IMR-90 (cell line): ENCODE data around the gene PTGER2. TPM values are rescaled to one million over a fixed set of nuclear protein-coding genes. Genes with fewer than 3 reads are reported as not detected.
A peak's percentile ranks its signal among the peaks of the same experiment; 100 is the strongest.

Experiments
- ATAC-seq: fragments of 200-7000 bp; cut with Tn5 transposase; 2 replicates; pipeline ENCODE4 v1.9.1; 2020; ENCODE audit warnings: low read depth, mild to moderate bottlenecking, moderate library complexity
- BruUV-seq: library from RNA; stranded (reverse); fragments of 400-500 nt; replicated peaks from 2 replicates; lab custom pipeline; 2021; lab: Mats Ljungman, UMichigan
- CTCF ChIA-PET: fragments of 300-600 bp; formaldehyde crosslinking; extraction: SDS; loops from one replicate; lab custom pipeline; 2021; ENCODE audit warnings: antibody characterized with exemption; lab: Yijun Ruan, JAX
- POLR2A ChIA-PET: fragments of 300-600 bp; sonication (Branson Sonifier 250); formaldehyde crosslinking; loops from one replicate; lab custom pipeline; 2022; ENCODE audit warnings: antibody characterized with exemption; ENCODE audit not compliant: unreplicated experiment; lab: Charles Lee
- DNase-seq: peaks from one replicate; pipeline ENCODE4 v3.0.0; 2013
- H2AFZ ChIP-seq: replicated peaks from 2 replicates; pipeline ENCODE3; 2013; ENCODE audit warnings: low read length, mild to moderate bottlenecking; ENCODE audit not compliant: poor library complexity
- H2AK5ac ChIP-seq: 2 replicates; pipeline ENCODE4 v1.6.1; 2013; ENCODE audit warnings: low read depth, low read length, inconsistent platforms
- H2AK9ac ChIP-seq: replicated peaks from 2 replicates; pipeline ENCODE3; 2013; ENCODE audit warnings: mild to moderate bottlenecking, low read depth, low read length, moderate library complexity; ENCODE audit not compliant: poor library complexity
- H2BK120ac ChIP-seq: 2 replicates; pipeline ENCODE4 v1.6.1; 2013; ENCODE audit warnings: low read depth, low read length, inconsistent platforms
- H2BK15ac ChIP-seq: 3 replicates; pipeline ENCODE4 v1.6.1; 2013; ENCODE audit warnings: low read depth, low read length, inconsistent platforms
- H2BK20ac ChIP-seq: 2 replicates; pipeline ENCODE4 v1.6.1; 2013; ENCODE audit warnings: low read depth, mild to moderate bottlenecking, inconsistent platforms, low read length, moderate library complexity
- H2BK5ac ChIP-seq: 2 replicates; pipeline ENCODE4 v1.6.1; 2013; ENCODE audit warnings: mild to moderate bottlenecking, low read depth, low read length, inconsistent platforms; ENCODE audit not compliant: poor library complexity, severe bottlenecking
- H3K14ac ChIP-seq: replicated peaks from 2 replicates; pipeline ENCODE4 v1.6.1; 2013; ENCODE audit warnings: low read depth, low read length, inconsistent platforms
- H3K18ac ChIP-seq: 2 replicates; pipeline ENCODE4 v1.6.1; 2013; ENCODE audit warnings: low read depth, low read length, control low read depth
- H3K23ac ChIP-seq: 2 replicates; pipeline ENCODE4 v1.6.1; 2013; ENCODE audit warnings: low read depth, low read length, inconsistent platforms
- H3K27ac ChIP-seq: 2 replicates; pipeline ENCODE4 v1.5.1; 2013; ENCODE audit warnings: mild to moderate bottlenecking, control low read depth, low read length; ENCODE audit not compliant: insufficient read depth
- H3K27me3 ChIP-seq: 2 replicates; pipeline ENCODE4 v1.6.1; 2013; ENCODE audit warnings: low read length; ENCODE audit not compliant: control insufficient read depth, insufficient read depth
- H3K36me3 ChIP-seq: 2 replicates; pipeline ENCODE4 v1.6.1; 2013; ENCODE audit warnings: low read length, mixed read lengths; ENCODE audit not compliant: control insufficient read depth, insufficient read depth
- H3K4ac ChIP-seq: 2 replicates; pipeline ENCODE4 v1.6.1; 2013; ENCODE audit warnings: low read depth, low read length, inconsistent platforms
- H3K4me1 ChIP-seq: 2 replicates; pipeline ENCODE4 v1.6.1; 2013; ENCODE audit warnings: low read length, mixed read lengths; ENCODE audit not compliant: control insufficient read depth, insufficient read depth
- H3K4me2 ChIP-seq: 2 replicates; pipeline ENCODE4 v1.6.1; 2013; ENCODE audit warnings: low read depth, mild to moderate bottlenecking, control low read depth, low read length, moderate library complexity
- H3K4me3 ChIP-seq: 2 replicates; pipeline ENCODE4 v1.5.1; 2013; ENCODE audit warnings: low read depth, mild to moderate bottlenecking, control low read depth, low read length, moderate library complexity; ENCODE audit not compliant: insufficient read depth
- H3K56ac ChIP-seq: 2 replicates; pipeline ENCODE4 v1.6.1; 2013; ENCODE audit warnings: low read length, inconsistent platforms; ENCODE audit not compliant: insufficient read depth; ENCODE audit errors: extremely low read depth
- H3K79me1 ChIP-seq, 2 experiments: 2 replicates each; pipeline ENCODE4 v1.6.1; 2013; ENCODE audit warnings: low read length in 2 of 2, inconsistent platforms in 1 of 2, low read depth in 1 of 2
- H3K9ac ChIP-seq: 2 replicates; pipeline ENCODE4 v1.6.1; 2013; ENCODE audit warnings: low read depth, low read length, control low read depth
- H3K9me1 ChIP-seq: 2 replicates; pipeline ENCODE4 v1.6.1; 2013; ENCODE audit warnings: low read length, inconsistent platforms; ENCODE audit not compliant: insufficient read depth
- H3K9me3 ChIP-seq: 2 replicates; pipeline ENCODE4 v1.6.1; 2013; ENCODE audit warnings: low read length; ENCODE audit not compliant: control insufficient read depth, insufficient read depth
- H4K20me1 ChIP-seq: 2 replicates; pipeline ENCODE4 v1.6.1; 2013; ENCODE audit warnings: low read length, inconsistent platforms; ENCODE audit not compliant: insufficient read depth
- H4K5ac ChIP-seq: 2 replicates; pipeline ENCODE4 v1.6.1; 2013; ENCODE audit warnings: mild to moderate bottlenecking, low read depth, low read length, control low read depth
- H4K8ac ChIP-seq, 2 experiments: 2 replicates each; pipeline ENCODE4 v1.6.1; 2013; ENCODE audit warnings: low read depth in 2 of 2, low read length in 2 of 2, control low read depth in 1 of 2, inconsistent platforms in 1 of 2
- H4K91ac ChIP-seq: 2 replicates; pipeline ENCODE4 v1.6.1; 2013; ENCODE audit warnings: low read depth, low read length, inconsistent platforms; ENCODE audit not compliant: insufficient read depth
- CEBPB ChIP-seq: IDR thresholded peaks from 2 replicates; pipeline ENCODE4 v1.6.1; 2012; ENCODE audit warnings: low read depth, low read length, improper control_type of control experiment
- MAFK ChIP-seq: IDR thresholded peaks from 2 replicates; pipeline ENCODE4 v1.6.1; 2012; ENCODE audit warnings: low read depth, low read length, improper control_type of control experiment
- MAZ ChIP-seq: IDR thresholded peaks from 2 replicates; pipeline ENCODE4 v1.6.1; 2012; ENCODE audit warnings: low read depth, mild to moderate bottlenecking, low read length, improper control_type of control experiment, moderate library complexity, borderline replicate concordance
- MXI1 ChIP-seq: IDR thresholded peaks from 2 replicates; pipeline ENCODE4 v1.6.1; 2012; ENCODE audit warnings: low read depth, mild to moderate bottlenecking, low read length, moderate library complexity, borderline replicate concordance
- POLR2A ChIP-seq: IDR thresholded peaks from 2 replicates; pipeline ENCODE4 v1.6.1; 2012; ENCODE audit warnings: mild to moderate bottlenecking, low read depth, low read length
- RAD21 ChIP-seq: IDR thresholded peaks from 2 replicates; pipeline ENCODE4 v1.6.1; 2012; ENCODE audit warnings: low read length, improper control_type of control experiment
- WGBS, 2 experiments: methylation state at CpG; one replicate each; pipeline versions ENCODE4 v1.1.5 to v1.1.7; 2013; ENCODE audit warnings: missing lambda C conversion rate in 2 of 2; ENCODE audit not compliant: insufficient read length in 1 of 2; ENCODE audit errors: extremely low coverage in 2 of 2; 5-methylcytosine and 5-hydroxymethylcytosine counted together
- dilution Hi-C: fragments of 300-500 bp; cut with HindIII; formaldehyde crosslinking; loops from one replicate; pipeline ENCODE4 v1.14.3; 2018; ENCODE audit warnings: low sequenced_read_pairs; ENCODE audit not compliant: unreplicated experiment
- in situ Hi-C: fragments of 300-500 bp; cut with MboI; formaldehyde crosslinking; loops from 3 replicates; pipeline ENCODE4 v1.14.3; 2019; ENCODE audit warnings: low sequenced_read_pairs, inconsistent platforms, mixed read lengths
- intact Hi-C: fragments of 100-400 bp; cut with micrococcal nuclease; formaldehyde crosslinking; loops from 2 replicates; pipeline ENCODE4 v1.10.0; 2022
- polyA plus RNA-seq, 3 experiments: library from polyadenylated mRNA; depleted of rRNA; stranded (reverse); fragments of >200 nt; gene quantifications; 2 replicates each; pipeline ENCODE4 v1.2.3, GENCODE V29; 2012; ENCODE audit warnings: low replicate concordance in 1 of 3
- total RNA-seq: library from RNA; depleted of rRNA; stranded (reverse); fragments of >200 nt; gene quantifications from 2 replicates; pipeline ENCODE4 v1.2.3, GENCODE V29; 2012

Gene PTGER2
- total and polyA plus RNA-seq, 2 of the 4 experiments (the other 2 are of a cell fraction) = 24.7 to 58.5 TPM

- no peak overlapping the region for H2AK9ac ChIP-seq
- peak overlapping the region; percentile 7; the same call in 1 of the 3 replicates for H2BK15ac ChIP-seq
- peak overlapping the region; percentile 92 for H2BK5ac ChIP-seq
- peak overlapping the region; percentile 9; the same call in 1 of the 2 replicates for H4K5ac ChIP-seq
- POLR2A ChIA-PET = no interaction called here
- H3K4me3 ChIP-seq = no peak overlapping the region
- no peak overlapping the region; the same call in 1 of the 2 replicates for H3K23ac ChIP-seq
- in situ Hi-C loops (no loop called here), intact Hi-C loops (no loop called here), dilution Hi-C loops (no loop called here)
- H2AK5ac ChIP-seq = no peak overlapping the region
- no peaks in the 10 kb centered on the region for H3K36me3 ChIP-seq
- peaks cover 28% of the 10 kb centered on the region for H3K4me1 ChIP-seq
- no peak overlapping the region for H4K91ac ChIP-seq
- H3K9me1 ChIP-seq = peaks cover 24% of the 10 kb centered on the region
- peak overlapping the region; percentile 16 for H2BK20ac ChIP-seq
- no peak for ATAC-seq
- H3K27me3 ChIP-seq = no peaks in the 10 kb centered on the region
- H3K79me1 ChIP-seq = peaks cover 0 to 7% of the 10 kb centered on the region in 2 experiments; a peak in 1 of 4 replicates
- H3K4me2 ChIP-seq = peak overlapping the region; percentile 20; the same call in 1 of the 2 replicates
- peak overlapping the region; percentile 45 for H2BK120ac ChIP-seq
- H4K8ac ChIP-seq = no peak overlapping the region; a peak in 2 of 4 replicates
- H3K14ac ChIP-seq = peak overlapping the region; percentile 1
- H3K9me3 ChIP-seq = peaks cover 4% of the 10 kb centered on the region; the same call in 1 of the 2 replicates
- no CpG with 5 or more reads among the region's 4 CpGs for WGBS, 2 experiments
- H2AFZ ChIP-seq = no peak overlapping the region
- BruUV-seq = no TSS peak
- H3K9ac ChIP-seq = no peak overlapping the region
- peak; percentile 28 for DNase-seq
- H3K27ac ChIP-seq = peak overlapping the region; percentile 42; the same call in 1 of the 2 replicates
- CTCF ChIA-PET = no interaction called here
- H3K4ac ChIP-seq = no peak overlapping the region
- TF ChIP-seq MAFK = no peak
- no peak for TF ChIP-seq MAZ
- no peak for TF ChIP-seq RAD21
- no peak for TF ChIP-seq POLR2A
- 0 out of 2 replicates have a peak, but pooled peaks have one; percentile 16 for TF ChIP-seq CEBPB
- TF ChIP-seq MXI1 = no peak
- H4K20me1 ChIP-seq = no peaks in the 10 kb centered on the region
- peak overlapping the region; percentile 51; the same call in 1 of the 2 replicates for H3K18ac ChIP-seq
- no peak overlapping the region for H3K56ac ChIP-seq
Observed at GRCh38 chr14:52352569-52352968, 38.5 kb downstream of the PTGER2 start.
